Measurements from ENCODE around the gene LGALSL. TPM values are rescaled to one million over a fixed set of nuclear protein-coding genes. Genes with fewer than 3 reads are reported as not detected.
A peak's percentile ranks its signal among the peaks of the same experiment; 100 is the strongest.

The LGALSL gene
- total and polyA plus RNA-seq, 2 donors from 2014 or later: 16.2 to 17.3 TPM

- Histone ChIP-seq H3K4me1 (ENCODE audit: control insufficient read depth in 2 of 3, insufficient read depth in 2 of 3, low read depth in 1 of 3, low read length in 3 of 3) (no peaks in the 10 kb centered on the region), H3K9ac (ENCODE audit: low read length in 3 of 3) (no peak overlapping the region), H3K27ac (ENCODE audit: low read depth in 2 of 2, low read length in 2 of 2) (no peak overlapping the region), H3K27me3 (ENCODE audit: control insufficient read depth, insufficient read depth, low read length) (no peaks in the 10 kb centered on the region), H3K36me3 (ENCODE audit: control insufficient read depth in 2 of 3, insufficient read depth in 3 of 3, low read length in 3 of 3) (no peaks in the 10 kb centered on the region), H3K9me3 (ENCODE audit: control insufficient read depth in 2 of 3, insufficient read depth in 1 of 3, low read length in 3 of 3) (no peaks in the 10 kb centered on the region), H3K4me3 (ENCODE audit: low read length in 3 of 3) (no peak overlapping the region)
- no peak for TF ChIP-seq CTCF (IDR thresholded peaks at IDR 0.05; ENCODE audit: borderline replicate concordance, extremely low read depth, insufficient read depth)
- intact Hi-C loops (cut with DNase I): no loop called here
- FAIRE-seq (no peak), DNase-seq (no peak)
Measured at GRCh38 chr2:64493788-64494187, 39.8 kb downstream of the LGALSL start.

DNA sequence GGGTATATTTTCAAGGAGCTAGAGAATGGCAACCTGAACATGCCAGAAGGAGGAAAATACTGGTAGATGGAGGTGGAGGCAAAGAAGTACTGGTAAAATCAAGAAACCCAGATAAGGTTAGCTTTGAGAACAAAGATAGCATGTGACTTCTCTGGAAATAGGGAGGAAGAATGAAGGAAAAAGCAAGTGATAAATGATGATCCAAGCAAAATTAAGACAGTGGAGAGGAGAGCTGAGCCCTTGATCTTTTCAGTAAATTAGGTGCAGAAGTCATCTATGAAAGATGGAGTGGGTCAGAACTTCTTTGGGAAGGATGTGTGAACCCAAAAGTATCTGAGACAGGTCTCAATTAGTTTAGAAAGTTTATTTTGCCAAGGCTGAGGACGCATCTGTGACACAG lies 44.5 kb downstream of the LGALSL start:
- H3K27ac ChIP-seq (ENCODE audit: low read depth in 2 of 2, low read length in 2 of 2): no peak overlapping the region
- FAIRE-seq: no peak
- H3K9ac ChIP-seq (ENCODE audit: low read length in 3 of 3): no peak overlapping the region
- no peaks in the 10 kb centered on the region for H3K27me3 ChIP-seq (ENCODE audit: control insufficient read depth, insufficient read depth, low read length)
- H3K9me3 ChIP-seq (ENCODE audit: control insufficient read depth in 2 of 3, insufficient read depth in 1 of 3, low read length in 3 of 3): no peaks in the 10 kb centered on the region
- H3K4me1 ChIP-seq (ENCODE audit: control insufficient read depth in 2 of 3, insufficient read depth in 2 of 3, low read depth in 1 of 3, low read length in 3 of 3): no peaks in the 10 kb centered on the region
- H3K4me3 ChIP-seq (ENCODE audit: low read length in 3 of 3): no peak overlapping the region
- no peak for DNase-seq
- no peaks in the 10 kb centered on the region for H3K36me3 ChIP-seq (ENCODE audit: control insufficient read depth in 2 of 3, insufficient read depth in 3 of 3, low read length in 3 of 3)
- intact Hi-C loops (cut with DNase I): no loop called here
- TF ChIP-seq CTCF (IDR thresholded peaks at IDR 0.05; ENCODE audit: borderline replicate concordance, extremely low read depth, insufficient read depth): no peak

GRCh38 chr2:64500549-64500948 lies 46.6 kb downstream of the LGALSL start:
- no peaks in the 10 kb centered on the region for H3K36me3 ChIP-seq (ENCODE audit: control insufficient read depth in 2 of 3, insufficient read depth in 3 of 3, low read length in 3 of 3)
- no peak for TF ChIP-seq CTCF (IDR thresholded peaks at IDR 0.05; ENCODE audit: borderline replicate concordance, extremely low read depth, insufficient read depth)
- H3K27me3 ChIP-seq (ENCODE audit: control insufficient read depth, insufficient read depth, low read length): no peaks in the 10 kb centered on the region
- H3K4me3 ChIP-seq (ENCODE audit: low read length in 3 of 3): no peak overlapping the region
- H3K9ac ChIP-seq (ENCODE audit: low read length in 3 of 3): no peak overlapping the region
- H3K27ac ChIP-seq (ENCODE audit: low read depth in 2 of 2, low read length in 2 of 2): no peak overlapping the region
- intact Hi-C loops (cut with DNase I): no loop called here
- DNase-seq (peak in 1 of 5 donors; percentile 26), FAIRE-seq (no peak)
- H3K9me3 ChIP-seq (ENCODE audit: control insufficient read depth in 2 of 3, insufficient read depth in 1 of 3, low read length in 3 of 3): no peaks in the 10 kb centered on the region
- no peaks in the 10 kb centered on the region for H3K4me1 ChIP-seq (ENCODE audit: control insufficient read depth in 2 of 3, insufficient read depth in 2 of 3, low read depth in 1 of 3, low read length in 3 of 3)

DNA sequence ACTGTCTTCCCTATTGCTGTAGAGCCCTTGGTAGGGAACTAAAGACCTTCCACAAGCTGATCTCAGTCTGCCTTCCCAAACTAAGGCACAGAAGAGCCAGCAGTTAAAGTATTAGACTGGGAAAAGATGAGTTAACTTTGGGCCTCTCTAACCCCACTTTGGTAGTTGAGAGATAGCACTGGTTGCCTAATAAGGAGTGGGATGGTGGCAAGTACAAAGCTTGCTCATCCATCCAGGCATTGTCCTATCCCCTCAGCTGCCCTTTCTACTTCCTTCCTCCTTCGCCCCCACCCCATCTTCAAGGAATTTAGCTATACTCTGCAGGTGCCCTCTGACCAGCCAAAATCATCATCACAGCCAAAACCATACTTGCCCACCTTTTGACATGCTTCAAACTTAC lies 48.0 kb downstream of the LGALSL start:
- no peak overlapping the region for H3K27ac ChIP-seq (ENCODE audit: low read depth in 2 of 2, low read length in 2 of 2)
- H3K9ac ChIP-seq (ENCODE audit: low read length in 3 of 3): no peak overlapping the region
- TF ChIP-seq CTCF (IDR thresholded peaks at IDR 0.05; ENCODE audit: borderline replicate concordance, extremely low read depth, insufficient read depth): no peak
- FAIRE-seq (no peak), DNase-seq (no peak)
- H3K27me3 ChIP-seq (ENCODE audit: control insufficient read depth, insufficient read depth, low read length): no peaks in the 10 kb centered on the region
- H3K9me3 ChIP-seq (ENCODE audit: control insufficient read depth in 2 of 3, insufficient read depth in 1 of 3, low read length in 3 of 3): no peaks in the 10 kb centered on the region
- intact Hi-C loops (cut with DNase I): no loop called here
- no peaks in the 10 kb centered on the region for H3K36me3 ChIP-seq (ENCODE audit: control insufficient read depth in 2 of 3, insufficient read depth in 3 of 3, low read length in 3 of 3)
- H3K4me3 ChIP-seq (ENCODE audit: low read length in 3 of 3): no peak overlapping the region
- H3K4me1 ChIP-seq (ENCODE audit: control insufficient read depth in 2 of 3, insufficient read depth in 2 of 3, low read depth in 1 of 3, low read length in 3 of 3): no peaks in the 10 kb centered on the region
